B cell (primary cell): ENCODE results near the gene NOTCH4. TPM values are rescaled to one million over a fixed set of nuclear protein-coding genes. Genes with fewer than 3 reads are reported as not detected.
"Not testable (repeated sequence)": the region's sequence is repeated elsewhere in the genome, so short reads cannot be mapped to it uniquely, and the experiment has no call there.

Experiments
- ATAC-seq: fragments of 200-7000 bp; cut with Tn5 transposase; one replicate; pipeline ENCODE4 v1.10.0; 2021; ENCODE audit warnings: low read depth, mild to moderate bottlenecking, moderate number of reproducible peaks, moderate library complexity
- CTCF ChIA-PET: fragments of 350-600 bp; sonication (Branson Sonifier 250); formaldehyde crosslinking; loops from one replicate; lab custom pipeline; 2021; ENCODE audit warnings: antibody characterized with exemption, inconsistent platforms; lab: Charles Lee
- POLR2A ChIA-PET: fragments of 350-600 bp; sonication (Branson Sonifier 250); formaldehyde crosslinking; loops from one replicate; lab custom pipeline; 2021; ENCODE audit warnings: antibody characterized with exemption; lab: Charles Lee
- DNase-seq: peaks from one replicate; pipeline ENCODE4 v3.0.0; 2013
- H2AFZ ChIP-seq: 2 replicates; pipeline ENCODE4 v1.6.1; 2012; ENCODE audit warnings: mild to moderate bottlenecking, low read depth, low read length; ENCODE audit not compliant: insufficient read depth, poor library complexity, severe bottlenecking
- H3K27ac ChIP-seq, 2 donors: 1 replicate in 1 of 2; 2 replicates in 1 of 2; pipeline ENCODE4 v1.5.1; 2012 to 2013; ENCODE audit warnings: low read length in 2 of 2, mild to moderate bottlenecking in 2 of 2, moderate library complexity in 1 of 2
- H3K27me3 ChIP-seq, 4 experiments: fragments of 200-600 bp in 1 of 4; sonication (generic) in 1 of 4; replicated peaks in 1 of 4; 1 replicate in 2 of 4; 2 replicates in 2 of 4; pipeline versions ENCODE4 v1.6.1 to v1.7.0; 2013 to 2016; ENCODE audit warnings: low read length in 3 of 4, mild to moderate bottlenecking in 2 of 4, mixed read lengths in 1 of 4, moderate library complexity in 1 of 4; ENCODE audit not compliant: insufficient read depth in 4 of 4, control insufficient read depth in 3 of 4; ENCODE audit errors: control extremely low read depth in 1 of 4
- H3K36me3 ChIP-seq, 2 experiments: replicated peaks in 1 of 2; 1 replicate in 1 of 2; 2 replicates in 1 of 2; pipeline versions ENCODE4 v1.6.1 to v1.7.1; 2013; ENCODE audit warnings: low read length in 1 of 2; ENCODE audit not compliant: insufficient read depth in 2 of 2, control insufficient read depth in 1 of 2; ENCODE audit errors: control extremely low read depth in 1 of 2, extremely low read depth in 1 of 2
- H3K4me1 ChIP-seq, 2 donors: fragments of 200-600 bp in 1 of 2; sonication (generic) in 1 of 2; 1 replicate in 1 of 2; 2 replicates in 1 of 2; pipeline versions ENCODE4 v1.5.1 to v1.6.1; 2013 to 2017; ENCODE audit warnings: low read length in 2 of 2; ENCODE audit not compliant: control insufficient read depth in 2 of 2, insufficient read depth in 2 of 2
- H3K4me2 ChIP-seq: replicated peaks from 2 replicates; pipeline ENCODE3; 2012; ENCODE audit warnings: mild to moderate bottlenecking, low read depth, low read length; ENCODE audit not compliant: poor library complexity, severe bottlenecking
- H3K4me3 ChIP-seq, 5 experiments: fragments of 200-600 bp in 1 of 5; sonication (generic) in 1 of 5; 1 replicate in 3 of 5; 2 replicates in 2 of 5; pipeline versions ENCODE4 v1.5.1 to v1.7.0; 2011 to 2016; ENCODE audit warnings: low read length in 4 of 5, mild to moderate bottlenecking in 4 of 5, low read depth in 2 of 5, control low read depth in 1 of 5, moderate library complexity in 1 of 5; ENCODE audit not compliant: insufficient read depth in 1 of 5; ENCODE audit errors: control extremely low read depth in 1 of 5, extremely low read depth in 1 of 5
- H3K79me2 ChIP-seq: fragments of 200-600 bp; sonication (generic); one replicate; pipeline ENCODE4 v1.6.0; 2016; ENCODE audit warnings: low read length; ENCODE audit not compliant: control insufficient read depth, insufficient read depth
- H3K9ac ChIP-seq: fragments of 200-600 bp; sonication (generic); 2 replicates; pipeline ENCODE4 v1.6.1; 2017; ENCODE audit warnings: mild to moderate bottlenecking, low read length, moderate library complexity
- H3K9me3 ChIP-seq, 3 donors: one replicate each; pipeline versions ENCODE4 v1.6.1 to v1.7.1; 2013; ENCODE audit warnings: low read length in 2 of 3; ENCODE audit not compliant: control insufficient read depth in 2 of 3, insufficient read depth in 1 of 3; ENCODE audit errors: control extremely low read depth in 1 of 3
- H4K20me1 ChIP-seq: 2 replicates; pipeline ENCODE4 v1.6.0; 2012; ENCODE audit warnings: mild to moderate bottlenecking, low read length; ENCODE audit not compliant: insufficient read depth, control insufficient read depth, poor library complexity, severe bottlenecking
- H3K27ac Mint-ChIP-seq: one replicate; pipeline ENCODE4 v1.8.0; 2021; ENCODE audit warnings: mixed read lengths
- H3K27me3 Mint-ChIP-seq: one replicate; pipeline ENCODE4 v1.8.0; 2021; ENCODE audit warnings: mixed read lengths
- H3K4me1 Mint-ChIP-seq: one replicate; pipeline ENCODE4 v1.8.0; 2021; ENCODE audit warnings: mixed read lengths
- H3K4me3 Mint-ChIP-seq: one replicate; pipeline ENCODE4 v1.8.0; 2021; ENCODE audit warnings: mixed read lengths
- H3K9me3 Mint-ChIP-seq: one replicate; pipeline ENCODE4 v1.8.0; 2022; ENCODE audit warnings: mixed read lengths; ENCODE audit not compliant: insufficient read depth
- EZH2 ChIP-seq: IDR thresholded peaks from 2 replicates; pipeline ENCODE4 v1.6.1; 2012; ENCODE audit warnings: borderline replicate concordance, low read depth, mild to moderate bottlenecking, moderate library complexity, low read length; ENCODE audit not compliant: insufficient read depth, poor library complexity, severe bottlenecking
- WGBS: methylation state at CpG from one replicate; pipeline ENCODE4 v1.1.5; 2013; ENCODE audit warnings: missing lambda C conversion rate; ENCODE audit not compliant: insufficient coverage; 5-methylcytosine and 5-hydroxymethylcytosine counted together
- intact Hi-C: fragments of 100-400 bp; cut with micrococcal nuclease; formaldehyde crosslinking; loops from one replicate; pipeline ENCODE4 v1.10.0; 2022
- polyA plus RNA-seq: library from polyadenylated mRNA; depleted of rRNA; stranded (reverse); fragments of >200 nt; gene quantifications from 2 replicates; pipeline ENCODE4 v1.2.3, GENCODE V29; 2012
- total RNA-seq, 2 donors: library from RNA; stranded (reverse); fragments of 120-200 nt in 1 of 2; gene quantifications; 1 replicate in 1 of 2; 2 replicates in 1 of 2; pipeline versions ENCODE4 v1.2.3 to v1.2.4, GENCODE V29; 2013 to 2022
- TF ChIP-seq, protein P1 (sequence below): fragments of 200-600 bp; IDR thresholded peaks from one replicate; pipeline ENCODE4 v1.8.0; 2022; ENCODE audit warnings: antibody characterized with exemption, mild to moderate bottlenecking

Gene NOTCH4
- total and polyA plus RNA-seq, 2 donors (not counting 1 experiment from before 2014, with no cell fraction given) = 6.3 to 10.3 TPM

DNA sequence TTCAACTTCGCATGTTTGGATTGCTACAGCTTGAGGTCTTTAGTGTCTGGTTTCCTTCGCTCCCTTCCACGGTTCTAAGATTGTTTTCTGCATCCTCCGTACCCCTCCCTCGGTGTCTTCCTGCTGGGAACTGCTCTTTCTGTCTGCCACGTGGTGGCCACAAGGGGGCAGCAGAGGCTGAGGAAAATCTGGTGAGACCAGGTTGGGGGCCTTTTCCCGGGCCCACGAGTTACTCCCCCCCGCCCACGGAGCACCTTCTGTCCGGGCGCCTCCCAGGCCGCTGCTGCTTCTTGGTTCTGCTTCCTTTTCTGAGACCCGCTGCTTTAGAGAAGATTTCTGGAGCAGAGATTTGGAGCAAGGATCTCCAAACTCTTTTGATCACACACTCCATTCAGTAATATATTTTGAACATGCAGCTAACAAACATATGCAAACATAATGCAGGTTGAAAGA, 21.1 kb upstream of the NOTCH4 start:
- ChIA-PET CTCF (interaction anchor here (0.6 to 9.6 kb wide), 37 partner anchors 9 to 741 kb away, joined by 3 to 172 read pairs (median 5); partner anchors contain the start of genes BTNL2 and TAP2), POLR2A (interaction anchor here (0.6 to 1.0 kb wide), 2 partner anchors 10 to 31 kb away, joined by 3 to 8 read pairs; no protein-coding TSS in a partner anchor)
- H3K27me3 Mint-ChIP-seq = no peaks in the 10 kb centered on the region
- ATAC-seq (peak; percentile 93), DNase-seq (peak; percentile 87)
- peak overlapping the region; percentile 33 for H3K27ac Mint-ChIP-seq
- intact Hi-C loops = loop anchor here (1.0 to 5.0 kb wide), 6 partner anchors 10 to 552 kb away; no protein-coding TSS in a partner anchor
- H3K4me1 Mint-ChIP-seq = peaks cover 15% of the 10 kb centered on the region
- Histone ChIP-seq H2AFZ (peak overlapping the region; percentile 69), H3K4me3 (peak overlapping the region in 3 of 5 experiments; percentile 8 to 40 (median 24)), H3K27ac (no peak overlapping the region), H3K9me3 (peaks cover 0 to 6% (median 3%) of the 10 kb centered on the region in 3 donors), H3K36me3 (no peaks in the 10 kb centered on the region), H3K9ac (peak overlapping the region; percentile 34), H3K4me2 (peak overlapping the region; percentile 64), H3K4me1 (peaks cover 8 to 16% of the 10 kb centered on the region in 2 donors), H3K27me3 (no peaks in the 10 kb centered on the region), H4K20me1 (no peaks in the 10 kb centered on the region), H3K79me2 (no peaks in the 10 kb centered on the region)
- WGBS = 0% methylated on average over 3 of the region's 14 CpGs
- H3K4me3 Mint-ChIP-seq = peak overlapping the region; percentile 76
- H3K9me3 Mint-ChIP-seq = no peaks in the 10 kb centered on the region
- no peak for TF ChIP-seq EZH2
- TF ChIP-seq, protein P1, sequence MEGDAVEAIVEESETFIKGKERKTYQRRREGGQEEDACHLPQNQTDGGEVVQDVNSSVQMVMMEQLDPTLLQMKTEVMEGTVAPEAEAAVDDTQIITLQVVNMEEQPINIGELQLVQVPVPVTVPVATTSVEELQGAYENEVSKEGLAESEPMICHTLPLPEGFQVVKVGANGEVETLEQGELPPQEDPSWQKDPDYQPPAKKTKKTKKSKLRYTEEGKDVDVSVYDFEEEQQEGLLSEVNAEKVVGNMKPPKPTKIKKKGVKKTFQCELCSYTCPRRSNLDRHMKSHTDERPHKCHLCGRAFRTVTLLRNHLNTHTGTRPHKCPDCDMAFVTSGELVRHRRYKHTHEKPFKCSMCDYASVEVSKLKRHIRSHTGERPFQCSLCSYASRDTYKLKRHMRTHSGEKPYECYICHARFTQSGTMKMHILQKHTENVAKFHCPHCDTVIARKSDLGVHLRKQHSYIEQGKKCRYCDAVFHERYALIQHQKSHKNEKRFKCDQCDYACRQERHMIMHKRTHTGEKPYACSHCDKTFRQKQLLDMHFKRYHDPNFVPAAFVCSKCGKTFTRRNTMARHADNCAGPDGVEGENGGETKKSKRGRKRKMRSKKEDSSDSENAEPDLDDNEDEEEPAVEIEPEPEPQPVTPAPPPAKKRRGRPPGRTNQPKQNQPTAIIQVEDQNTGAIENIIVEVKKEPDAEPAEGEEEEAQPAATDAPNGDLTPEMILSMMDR = peak; percentile 90

DNA sequence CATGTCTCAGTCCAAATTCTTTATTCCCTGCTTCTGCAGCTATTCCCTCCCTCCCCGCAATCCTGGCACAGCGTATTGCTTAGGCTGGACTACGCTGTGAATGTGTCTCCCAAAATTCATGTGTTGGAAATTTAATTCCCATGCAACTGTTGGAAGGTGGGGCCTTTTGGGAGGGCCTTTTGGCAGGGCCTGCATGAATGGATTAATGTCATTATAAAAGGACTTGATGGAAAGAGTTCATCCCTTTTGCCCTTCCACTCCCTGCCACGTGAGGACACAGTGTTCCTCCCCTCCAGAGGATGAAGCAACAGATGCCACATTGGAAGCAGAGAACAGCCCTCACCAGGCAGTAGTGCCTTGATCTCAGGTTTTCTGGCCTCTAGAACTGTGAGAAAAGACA, 20.4 kb upstream of the NOTCH4 start:
- no peak for TF ChIP-seq EZH2
- Histone ChIP-seq H4K20me1 (no peaks in the 10 kb centered on the region), H3K4me1 (peaks cover 4 to 13% of the 10 kb centered on the region in 2 donors), H3K9me3 (peaks cover 0 to 3% (median 2%) of the 10 kb centered on the region in 3 donors), H3K79me2 (no peaks in the 10 kb centered on the region), H2AFZ (peak overlapping the region; percentile 69), H3K27ac (no peak overlapping the region), H3K9ac (no peak overlapping the region), H3K4me2 (peak overlapping the region; percentile 64), H3K4me3 (no peak overlapping the region), H3K27me3 (no peaks in the 10 kb centered on the region), H3K36me3 (no peaks in the 10 kb centered on the region)
- no peak overlapping the region for H3K4me3 Mint-ChIP-seq
- CTCF ChIA-PET = interaction anchor here (0.6 to 9.6 kb wide), 16 partner anchors 8 to 624 kb away, joined by 3 to 172 read pairs (median 9); partner anchors contain the start of genes BTNL2 and NOTCH4
- POLR2A ChIA-PET = no interaction called here
- peaks cover 11% of the 10 kb centered on the region for H3K4me1 Mint-ChIP-seq
- ATAC-seq (no peak), DNase-seq (no peak)
- 92% methylated on average over 2 of the region's 4 CpGs for WGBS
- intact Hi-C loops = loop anchor here (2.0 kb wide), 1 partner anchor 125 kb away; no protein-coding TSS in a partner anchor
- H3K9me3 Mint-ChIP-seq = no peaks in the 10 kb centered on the region
- H3K27me3 Mint-ChIP-seq = no peaks in the 10 kb centered on the region
- H3K27ac Mint-ChIP-seq = no peak overlapping the region

DNA sequence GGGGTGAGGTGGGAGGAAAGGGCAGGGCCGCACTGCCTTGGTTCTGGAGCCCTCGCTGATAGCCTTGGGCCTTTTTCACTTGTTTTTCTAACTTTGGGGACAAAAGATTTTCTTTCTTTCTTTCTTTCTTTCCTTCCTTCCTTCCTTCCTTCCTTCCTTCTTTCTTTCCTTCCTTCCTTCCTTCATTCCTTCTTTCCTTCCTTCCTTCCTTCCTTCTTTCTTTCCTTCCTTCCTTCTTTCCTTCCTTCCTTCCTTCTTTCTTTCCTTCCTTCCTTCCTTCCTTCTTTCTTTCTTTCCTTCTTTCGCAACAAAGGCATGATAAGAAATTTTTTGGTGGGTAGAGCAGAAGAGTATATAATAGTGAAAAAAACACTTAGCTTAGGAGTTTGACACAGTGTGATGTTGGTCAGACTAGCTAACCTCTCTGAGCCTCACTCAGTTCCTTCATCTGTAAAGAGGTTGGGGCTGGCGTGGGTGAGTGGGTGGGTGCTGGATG, 18.5 kb upstream of the NOTCH4 start:
- CTCF ChIA-PET = interaction anchor here (1.5 to 9.6 kb wide), 4 partner anchors 160 to 553 kb away, joined by 5 to 172 read pairs (median 22); partner anchors contain the start of gene BTNL2
- WGBS = no CpG with 5 or more reads among the region's 4 CpGs
- H3K27me3 Mint-ChIP-seq, H3K9me3 ChIP-seq, H3K27me3 ChIP-seq, DNase-seq, H3K79me2 ChIP-seq, H3K4me2 ChIP-seq, ATAC-seq, H3K36me3 ChIP-seq, intact Hi-C loops, H3K4me3 ChIP-seq, H3K4me3 Mint-ChIP-seq, H3K9me3 Mint-ChIP-seq, H3K9ac ChIP-seq, H2AFZ ChIP-seq, H3K27ac Mint-ChIP-seq, POLR2A ChIA-PET, H3K27ac ChIP-seq, H4K20me1 ChIP-seq: not testable (repeated sequence)
- peaks cover 4 to 13% of the 10 kb centered on the region in 2 donors for H3K4me1 ChIP-seq
- H3K4me1 Mint-ChIP-seq = peaks cover 11% of the 10 kb centered on the region
